SU-DHL-6 (cell line): ENCODE data around the gene C17orf58.
"Not testable (repeated sequence)": the region's sequence is repeated elsewhere in the genome, so short reads cannot be mapped to it uniquely, and the experiment has no call there.

Experiments used
- H2AFZ ChIP-seq: fragments of 200-600 bp; sonication (generic); 2 replicates; pipeline ENCODE4 v1.6.1; 2014; ENCODE audit warnings: low read depth, mild to moderate bottlenecking, moderate library complexity, mixed read lengths, antibody characterized with exemption, low read length; ENCODE audit not compliant: severe bottlenecking
- H3F3A ChIP-seq: fragments of 200-600 bp; shearing (Covaris generic); 2 replicates; pipeline ENCODE4 v1.6.0; 2016; ENCODE audit warnings: antibody characterized with exemption, mild to moderate bottlenecking; ENCODE audit not compliant: insufficient read depth
- H3K27ac ChIP-seq: fragments of 200-600 bp; sonication (generic); 2 replicates; pipeline ENCODE4 v1.5.1; 2016; ENCODE audit warnings: low read depth, mild to moderate bottlenecking, low read length, moderate library complexity, mixed read lengths
- H3K27me3 ChIP-seq: fragments of 200-600 bp; sonication (generic), shearing (Covaris generic); 2 replicates; pipeline ENCODE4 v1.6.0; 2014; ENCODE audit warnings: mild to moderate bottlenecking, low read length
- H3K36me3 ChIP-seq: fragments of 200-600 bp; sonication (generic); 2 replicates; pipeline ENCODE4 v1.6.1; 2014; ENCODE audit warnings: mild to moderate bottlenecking, low read length, mixed read lengths
- H3K4me2 ChIP-seq: fragments of 300-600, 200-600 bp; shearing (Covaris generic), sonication (generic); 2 replicates; pipeline ENCODE4 v1.6.0; 2014; ENCODE audit warnings: low read length, low read depth, mild to moderate bottlenecking; ENCODE audit not compliant: poor library complexity, severe bottlenecking
- H3K4me3 ChIP-seq: fragments of 200-600 bp; sonication (generic); 2 replicates; pipeline ENCODE4 v1.5.1; 2014; ENCODE audit warnings: antibody characterized with exemption, low read length, mild to moderate bottlenecking, mixed read lengths; ENCODE audit not compliant: insufficient read depth, poor library complexity, severe bottlenecking
- H3K79me2 ChIP-seq: fragments of 200-600 bp; sonication (generic); 2 replicates; pipeline ENCODE4 v1.6.1; 2014; ENCODE audit warnings: mild to moderate bottlenecking, low read length, moderate library complexity; ENCODE audit not compliant: insufficient read depth
- H3K9ac ChIP-seq: fragments of 200-600 bp; sonication (generic); 2 replicates; pipeline ENCODE4 v1.7.0; 2014; ENCODE audit warnings: mild to moderate bottlenecking, low read length
- H3K9me2 ChIP-seq: fragments of 200-600 bp; sonication (generic); replicated peaks from 2 replicates; pipeline ENCODE4 v1.6.1; 2014; ENCODE audit warnings: low read length; ENCODE audit not compliant: insufficient read depth
- H3K9me3 ChIP-seq: fragments of 200-600 bp; sonication (generic); 2 replicates; pipeline ENCODE4 v1.6.1; 2014; ENCODE audit warnings: low read length, mixed read lengths; ENCODE audit not compliant: insufficient read depth
- H4K20me1 ChIP-seq: fragments of 200-600 bp; sonication (generic); 2 replicates; pipeline ENCODE4 v1.6.1; 2014; ENCODE audit warnings: low read depth, mild to moderate bottlenecking, antibody characterized with exemption, low read length, moderate library complexity, mixed read lengths
- CTCF ChIP-seq: fragments of 200-600 bp; sonication (generic); IDR thresholded peaks from one replicate; pipeline ENCODE4 v1.5.1; 2017; ENCODE audit warnings: antibody characterized with exemption, mild to moderate bottlenecking, low read length, moderate library complexity; ENCODE audit not compliant: insufficient read depth, poor library complexity, severe bottlenecking
- EZH2phosphoT487 ChIP-seq: fragments of 200-600 bp; sonication (generic), shearing (Covaris generic); conservative IDR thresholded peaks from 2 replicates; pipeline ENCODE4 v1.6.1; 2018; ENCODE audit warnings: mild to moderate bottlenecking, antibody characterized with exemption, low read length, moderate library complexity, mixed read lengths

C17orf58 gene

GRCh38 chr17:67963145-67963572 lies 33.1 kb downstream of the C17orf58 start:
- not testable (repeated sequence) for H3K9ac ChIP-seq, H3K4me3 ChIP-seq, H3K9me2 ChIP-seq, H3K27ac ChIP-seq, H3K27me3 ChIP-seq, H3K9me3 ChIP-seq, H3K79me2 ChIP-seq, H2AFZ ChIP-seq, H3K4me2 ChIP-seq, H4K20me1 ChIP-seq
- peak; percentile 43 for TF ChIP-seq CTCF
- H3K36me3 ChIP-seq: peaks cover 26% of the 10 kb centered on the region; the same call in 1 of the 2 replicates
- peaks cover 19% of the 10 kb centered on the region; the same call in 1 of the 2 replicates for H3F3A ChIP-seq

GRCh38 chr17:67962156-67962555 lies 34.1 kb downstream of the C17orf58 start:
- peaks cover 34% of the 10 kb centered on the region; the same call in 1 of the 2 replicates for H3K36me3 ChIP-seq
- H3K9ac ChIP-seq, H3K27ac ChIP-seq, H3K79me2 ChIP-seq, H3K4me3 ChIP-seq, H3K4me2 ChIP-seq, H2AFZ ChIP-seq, H4K20me1 ChIP-seq, H3K27me3 ChIP-seq, H3K9me2 ChIP-seq, H3K9me3 ChIP-seq: not testable (repeated sequence)
- peaks cover 19% of the 10 kb centered on the region; the same call in 1 of the 2 replicates for H3F3A ChIP-seq

GRCh38 chr17:67960276-67960675 lies 36.0 kb downstream of the C17orf58 start:
- not testable (repeated sequence) for H4K20me1 ChIP-seq, H3K27me3 ChIP-seq, H3K27ac ChIP-seq, H3K9me3 ChIP-seq, H3K79me2 ChIP-seq, H3K4me2 ChIP-seq, H2AFZ ChIP-seq, H3K4me3 ChIP-seq, H3K9ac ChIP-seq, H3K9me2 ChIP-seq
- peaks cover 19% of the 10 kb centered on the region; the same call in 1 of the 2 replicates for H3F3A ChIP-seq
- peaks cover 27% of the 10 kb centered on the region; the same call in 1 of the 2 replicates for H3K36me3 ChIP-seq

- Histone ChIP-seq H4K20me1 (no peaks in the 10 kb centered on the region), H3F3A (peaks cover 19% of the 10 kb centered on the region; the same call in 1 of the 2 replicates), H3K27ac (no peak overlapping the region), H3K4me3 (no peak overlapping the region), H3K9me2 (no peaks in the 10 kb centered on the region), H2AFZ (no peak overlapping the region), H3K9ac (no peak overlapping the region), H3K27me3 (no peaks in the 10 kb centered on the region), H3K4me2 (no peak overlapping the region), H3K9me3 (no peaks in the 10 kb centered on the region), H3K36me3 (peaks cover 30% of the 10 kb centered on the region; the same call in 1 of the 2 replicates), H3K79me2 (no peaks in the 10 kb centered on the region)
- TF ChIP-seq CTCF (no peak), EZH2phosphoT487 (no peak)
Observed at GRCh38 chr17:67959510-67959909, 36.8 kb downstream of the C17orf58 start.
